Naive thymus-derived CD8-positive, alpha-beta T cell (primary cell): Measurements from ENCODE around the gene CCND1. TPM values are rescaled to one million over a fixed set of nuclear protein-coding genes. Genes with fewer than 3 reads are reported as not detected.

Experiments
- ATAC-seq, 2 donors: fragments of 150-1000 bp; cut with Tn5 transposase in 1 of 2; sonication (Bioruptor Pico), chemical (Tn5 transposase) in 1 of 2; 1 replicate in 1 of 2; 2 replicates in 1 of 2; pipeline ENCODE4 v1.10.0; 2021; ENCODE audit warnings: mild to moderate bottlenecking in 2 of 2, moderate library complexity in 2 of 2
- POLR2A ChIA-PET: fragments of 350-600 bp; sonication (Branson Sonifier 250); formaldehyde crosslinking; loops from one replicate; lab custom pipeline; 2021; ENCODE audit warnings: antibody characterized with exemption; lab: Charles Lee
- DNase-seq, 10 donors: peaks; one replicate each; pipeline versions ENCODE4 v3.0.0 to v3.0.0-alpha.2; 2020 to 2022
- H3K27ac Mint-ChIP-seq, 10 donors: one replicate each; pipeline ENCODE4 v1.8.0; 2020 to 2022; ENCODE audit warnings: mild to moderate bottlenecking in 10 of 10, mixed read lengths in 10 of 10, moderate library complexity in 4 of 10, inconsistent platforms in 1 of 10
- H3K27me3 Mint-ChIP-seq, 5 donors: one replicate each; pipeline ENCODE4 v1.8.0; 2021 to 2022; ENCODE audit warnings: mixed read lengths in 5 of 5
- H3K36me3 Mint-ChIP-seq, 3 donors: one replicate each; pipeline ENCODE4 v1.8.0; 2020 to 2022; ENCODE audit warnings: mixed read lengths in 3 of 3, mild to moderate bottlenecking in 2 of 3, inconsistent platforms in 1 of 3
- H3K4me1 Mint-ChIP-seq, 4 donors: one replicate each; pipeline ENCODE4 v1.8.0; 2021 to 2022; ENCODE audit warnings: mixed read lengths in 4 of 4
- H3K4me3 Mint-ChIP-seq, 10 donors: one replicate each; pipeline ENCODE4 v1.8.0; 2020 to 2022; ENCODE audit warnings: mild to moderate bottlenecking in 10 of 10, mixed read lengths in 10 of 10, moderate library complexity in 6 of 10, inconsistent platforms in 1 of 10
- H3K9me3 Mint-ChIP-seq, 9 donors: one replicate each; pipeline ENCODE4 v1.8.0; 2020 to 2022; ENCODE audit warnings: mixed read lengths in 9 of 9, mild to moderate bottlenecking in 3 of 9, inconsistent platforms in 1 of 9, moderate library complexity in 1 of 9
- polyA plus RNA-seq, 3 donors: library from polyadenylated mRNA; unstranded; fragments of 300-500 nt; fragmentation: Illumina TruSeq; gene quantifications; one replicate each; pipeline ENCODE4 v1.2.3, GENCODE V29; 2021
- total RNA-seq, 8 experiments: library from RNA in 2 of 8; stranded (reverse) in 2 of 8; gene quantifications; one replicate each; pipeline ENCODE4 v1.2.3 and lab custom pipeline; 2021 to 2026

Gene CCND1
- total and polyA plus RNA-seq, 5 experiments from 2014 or later = 0.03 to 0.74 (median 0.08) TPM

GRCh38 chr11:69669486-69669885 lies 28.5 kb downstream of the CCND1 start:
- DNase-seq (peak in 1 of 10 donors; percentile 11), ATAC-seq (no peak)
- Mint-ChIP-seq H3K36me3 (peaks cover 0 to 74% (median 0%) of the 10 kb centered on the region in 3 donors), H3K27me3 (no peaks in the 10 kb centered on the region), H3K4me1 (peaks cover 14 to 31% (median 25%) of the 10 kb centered on the region in 4 donors), H3K4me3 (no peak overlapping the region), H3K9me3 (no peaks in the 10 kb centered on the region), H3K27ac (no peak overlapping the region)
- POLR2A ChIA-PET = no interaction called here

GRCh38 chr11:69670158-69670845 lies 29.3 kb downstream of the CCND1 start:
- peak; percentile 22 to 26 for ATAC-seq
- H3K27me3 Mint-ChIP-seq = no peaks in the 10 kb centered on the region
- H3K4me1 Mint-ChIP-seq = peaks cover 14 to 37% (median 31%) of the 10 kb centered on the region in 4 donors
- H3K27ac Mint-ChIP-seq = peak overlapping the region in 6 of 10 donors; percentile 37 to 68 (median 62)
- peaks cover 0 to 68% (median 0%) of the 10 kb centered on the region in 3 donors for H3K36me3 Mint-ChIP-seq
- POLR2A ChIA-PET = no interaction called here
- DNase-seq = peak; percentile 17 to 74 (median 50)
- H3K9me3 Mint-ChIP-seq = no peaks in the 10 kb centered on the region
- H3K4me3 Mint-ChIP-seq = peak overlapping the region in 2 of 10 donors; percentile 50 to 51

- Mint-ChIP-seq H3K4me3 (peak overlapping the region in 3 of 10 donors; percentile 15 to 57 (median 26)), H3K27ac (peak overlapping the region in 2 of 10 donors; percentile 48 to 59), H3K9me3 (no peaks in the 10 kb centered on the region), H3K36me3 (peaks cover 0 to 59% (median 0%) of the 10 kb centered on the region in 3 donors), H3K4me1 (peaks cover 17 to 40% (median 35%) of the 10 kb centered on the region in 4 donors), H3K27me3 (no peaks in the 10 kb centered on the region)
- POLR2A ChIA-PET = no interaction called here
- no peak for ATAC-seq
- peak in 1 of 10 donors; percentile 53 for DNase-seq
Observed at GRCh38 chr11:69671734-69672465, 30.9 kb downstream of the CCND1 start.

- Mint-ChIP-seq H3K27me3 (no peaks in the 10 kb centered on the region), H3K4me1 (peaks cover 17 to 40% (median 35%) of the 10 kb centered on the region in 4 donors), H3K4me3 (peak overlapping the region; percentile 92 to 97 (median 96)), H3K27ac (peak overlapping the region; percentile 72 to 97 (median 94)), H3K36me3 (peaks cover 0 to 35% (median 0%) of the 10 kb centered on the region in 3 donors), H3K9me3 (no peaks in the 10 kb centered on the region)
- peak in 1 of 10 donors; percentile 9 for DNase-seq
- POLR2A ChIA-PET = interaction anchor here (0.6 to 1.9 kb wide), 8 partner anchors 8 to 1146 kb away, joined by 3 to 12 read pairs (median 4); partner anchors contain the start of gene FADD
- ATAC-seq = no peak
Observed at GRCh38 chr11:69674267-69674885, 33.4 kb downstream of the CCND1 start.

- Mint-ChIP-seq H3K36me3 (peaks cover 0 to 29% (median 0%) of the 10 kb centered on the region in 3 donors), H3K9me3 (no peaks in the 10 kb centered on the region), H3K27me3 (no peaks in the 10 kb centered on the region), H3K27ac (peak within 1 kb of the TSS; percentile 84 to 97 (median 96)), H3K4me1 (peaks cover 17 to 37% (median 34%) of the 10 kb centered on the region in 4 donors), H3K4me3 (peak within 1 kb of the TSS; percentile 92 to 97 (median 96))
- ATAC-seq = peak; percentile 93 to 94
- peak; percentile 88 to 97 (median 94) for DNase-seq
- POLR2A ChIA-PET = interaction anchor here (0.9 to 1.9 kb wide), 7 partner anchors 9 to 576 kb away, joined by 3 to 12 read pairs (median 4); partner anchors contain the start of gene FADD
Observed at GRCh38 chr11:69674886-69675714, 34.1 kb downstream of the CCND1 start, which contains the start of gene LTO1. TSS of gene LTO1 (minus strand) at chr11:69675353. CDS start at chr11:69675239, 114 bp downstream.

GRCh38 chr11:69677749-69678148 lies 36.8 kb downstream of the CCND1 start:
- Mint-ChIP-seq H3K9me3 (no peaks in the 10 kb centered on the region), H3K27me3 (peaks cover 0 to 4% (median 0%) of the 10 kb centered on the region in 5 donors), H3K27ac (no peak overlapping the region), H3K4me3 (no peak overlapping the region), H3K36me3 (peaks cover 0 to 4% (median 0%) of the 10 kb centered on the region in 3 donors), H3K4me1 (peaks cover 9 to 26% (median 23%) of the 10 kb centered on the region in 4 donors)
- POLR2A ChIA-PET = no interaction called here
- DNase-seq (no peak), ATAC-seq (no peak)

- Mint-ChIP-seq H3K36me3 (no peaks in the 10 kb centered on the region), H3K27ac (no peak overlapping the region), H3K27me3 (peaks cover 2 to 9% (median 3%) of the 10 kb centered on the region in 5 donors), H3K9me3 (no peaks in the 10 kb centered on the region), H3K4me3 (no peak overlapping the region), H3K4me1 (peaks cover 0 to 5% (median 4%) of the 10 kb centered on the region in 4 donors)
- ATAC-seq (no peak), DNase-seq (no peak)
- POLR2A ChIA-PET = no interaction called here
Observed at GRCh38 chr11:69680688-69681087, 39.7 kb downstream of the CCND1 start.

GRCh38 chr11:69682221-69682620 lies 41.3 kb downstream of the CCND1 start:
- H3K36me3 Mint-ChIP-seq = no peaks in the 10 kb centered on the region
- no peak overlapping the region for H3K4me3 Mint-ChIP-seq
- ATAC-seq = no peak
- H3K27me3 Mint-ChIP-seq = peaks cover 2 to 19% (median 4%) of the 10 kb centered on the region in 5 donors
- H3K27ac Mint-ChIP-seq = peak overlapping the region in 1 of 10 donors; percentile 27
- H3K4me1 Mint-ChIP-seq = peaks cover 1 to 10% (median 5%) of the 10 kb centered on the region in 4 donors
- no peak for DNase-seq
- H3K9me3 Mint-ChIP-seq = no peaks in the 10 kb centered on the region
- POLR2A ChIA-PET = no interaction called here

- POLR2A ChIA-PET = no interaction called here
- H3K27ac Mint-ChIP-seq = no peak overlapping the region
Observed at GRCh38 chr11:69682681-69683326, 41.8 kb downstream of the CCND1 start.

GRCh38 chr11:69683764-69684333 lies 42.9 kb downstream of the CCND1 start:
- Mint-ChIP-seq H3K4me3 (no peak overlapping the region), H3K27me3 (peaks cover 3 to 26% (median 12%) of the 10 kb centered on the region in 5 donors), H3K9me3 (no peaks in the 10 kb centered on the region), H3K36me3 (no peaks in the 10 kb centered on the region), H3K27ac (peak overlapping the region in 1 of 10 donors; percentile 79), H3K4me1 (peaks cover 1 to 10% (median 5%) of the 10 kb centered on the region in 4 donors)
- POLR2A ChIA-PET = interaction anchor here (0.6 kb wide), 1 partner anchor 222 kb away, joined by 3 read pairs; no protein-coding TSS in a partner anchor
- ATAC-seq (no peak), DNase-seq (no peak)

More at GRCh38 chr11:69682681-69683326, 41.8 kb downstream of the CCND1 start:
- Mint-ChIP-seq H3K27me3 (peaks cover 3 to 22% (median 5%) of the 10 kb centered on the region in 5 donors), H3K4me1 (peaks cover 1 to 10% (median 5%) of the 10 kb centered on the region in 4 donors), H3K4me3 (no peak overlapping the region), H3K36me3 (no peaks in the 10 kb centered on the region), H3K9me3 (no peaks in the 10 kb centered on the region)
- ATAC-seq = no peak
- DNase-seq = no peak

- peaks cover 1 to 10% (median 5%) of the 10 kb centered on the region in 4 donors for H3K4me1 Mint-ChIP-seq
- H3K36me3 Mint-ChIP-seq = no peaks in the 10 kb centered on the region
- H3K4me3 Mint-ChIP-seq = no peak overlapping the region
- H3K27me3 Mint-ChIP-seq = peaks cover 3 to 27% (median 15%) of the 10 kb centered on the region in 5 donors
- DNase-seq (no peak), ATAC-seq (no peak)
- no peak overlapping the region for H3K27ac Mint-ChIP-seq
- POLR2A ChIA-PET = interaction anchor here (0.6 kb wide), 1 partner anchor 221 kb away, joined by 3 read pairs; no protein-coding TSS in a partner anchor
- H3K9me3 Mint-ChIP-seq = no peaks in the 10 kb centered on the region
Observed at GRCh38 chr11:69684651-69685050, 43.7 kb downstream of the CCND1 start.
